IMR-90 (cell line): ENCODE measurements around the gene PPWD1. TPM values are rescaled to one million over a fixed set of nuclear protein-coding genes. Genes with fewer than 3 reads are reported as not detected.

ENCODE experiments used
- ATAC-seq: fragments of 200-7000 bp; cut with Tn5 transposase; 2 replicates; pipeline ENCODE4 v1.9.1; 2020; ENCODE audit warnings: low read depth, mild to moderate bottlenecking, moderate library complexity
- BruUV-seq: library from RNA; stranded (reverse); fragments of 400-500 nt; replicated peaks from 2 replicates; lab custom pipeline; 2021; lab: Mats Ljungman, UMichigan
- CTCF ChIA-PET: fragments of 300-600 bp; formaldehyde crosslinking; extraction: SDS; loops from one replicate; lab custom pipeline; 2021; ENCODE audit warnings: antibody characterized with exemption; lab: Yijun Ruan, JAX
- POLR2A ChIA-PET: fragments of 300-600 bp; sonication (Branson Sonifier 250); formaldehyde crosslinking; loops from one replicate; lab custom pipeline; 2022; ENCODE audit warnings: antibody characterized with exemption; ENCODE audit not compliant: unreplicated experiment; lab: Charles Lee
- DNase-seq: peaks from one replicate; pipeline ENCODE4 v3.0.0; 2013
- H2AFZ ChIP-seq: replicated peaks from 2 replicates; pipeline ENCODE3; 2013; ENCODE audit warnings: low read length, mild to moderate bottlenecking; ENCODE audit not compliant: poor library complexity
- H2AK5ac ChIP-seq: 2 replicates; pipeline ENCODE4 v1.6.1; 2013; ENCODE audit warnings: low read depth, low read length, inconsistent platforms
- H2AK9ac ChIP-seq: replicated peaks from 2 replicates; pipeline ENCODE3; 2013; ENCODE audit warnings: mild to moderate bottlenecking, low read depth, low read length, moderate library complexity; ENCODE audit not compliant: poor library complexity
- H2BK120ac ChIP-seq: 2 replicates; pipeline ENCODE4 v1.6.1; 2013; ENCODE audit warnings: low read depth, low read length, inconsistent platforms
- H2BK15ac ChIP-seq: 3 replicates; pipeline ENCODE4 v1.6.1; 2013; ENCODE audit warnings: low read depth, low read length, inconsistent platforms
- H2BK20ac ChIP-seq: 2 replicates; pipeline ENCODE4 v1.6.1; 2013; ENCODE audit warnings: low read depth, mild to moderate bottlenecking, inconsistent platforms, low read length, moderate library complexity
- H2BK5ac ChIP-seq: 2 replicates; pipeline ENCODE4 v1.6.1; 2013; ENCODE audit warnings: mild to moderate bottlenecking, low read depth, low read length, inconsistent platforms; ENCODE audit not compliant: poor library complexity, severe bottlenecking
- H3K14ac ChIP-seq: replicated peaks from 2 replicates; pipeline ENCODE4 v1.6.1; 2013; ENCODE audit warnings: low read depth, low read length, inconsistent platforms
- H3K18ac ChIP-seq: 2 replicates; pipeline ENCODE4 v1.6.1; 2013; ENCODE audit warnings: low read depth, low read length, control low read depth
- H3K23ac ChIP-seq: 2 replicates; pipeline ENCODE4 v1.6.1; 2013; ENCODE audit warnings: low read depth, low read length, inconsistent platforms
- H3K27ac ChIP-seq: 2 replicates; pipeline ENCODE4 v1.5.1; 2013; ENCODE audit warnings: mild to moderate bottlenecking, control low read depth, low read length; ENCODE audit not compliant: insufficient read depth
- H3K27me3 ChIP-seq: 2 replicates; pipeline ENCODE4 v1.6.1; 2013; ENCODE audit warnings: low read length; ENCODE audit not compliant: control insufficient read depth, insufficient read depth
- H3K36me3 ChIP-seq: 2 replicates; pipeline ENCODE4 v1.6.1; 2013; ENCODE audit warnings: low read length, mixed read lengths; ENCODE audit not compliant: control insufficient read depth, insufficient read depth
- H3K4ac ChIP-seq: 2 replicates; pipeline ENCODE4 v1.6.1; 2013; ENCODE audit warnings: low read depth, low read length, inconsistent platforms
- H3K4me1 ChIP-seq: 2 replicates; pipeline ENCODE4 v1.6.1; 2013; ENCODE audit warnings: low read length, mixed read lengths; ENCODE audit not compliant: control insufficient read depth, insufficient read depth
- H3K4me2 ChIP-seq: 2 replicates; pipeline ENCODE4 v1.6.1; 2013; ENCODE audit warnings: low read depth, mild to moderate bottlenecking, control low read depth, low read length, moderate library complexity
- H3K4me3 ChIP-seq: 2 replicates; pipeline ENCODE4 v1.5.1; 2013; ENCODE audit warnings: low read depth, mild to moderate bottlenecking, control low read depth, low read length, moderate library complexity; ENCODE audit not compliant: insufficient read depth
- H3K56ac ChIP-seq: 2 replicates; pipeline ENCODE4 v1.6.1; 2013; ENCODE audit warnings: low read length, inconsistent platforms; ENCODE audit not compliant: insufficient read depth; ENCODE audit errors: extremely low read depth
- H3K79me1 ChIP-seq, 2 experiments: 2 replicates each; pipeline ENCODE4 v1.6.1; 2013; ENCODE audit warnings: low read length in 2 of 2, inconsistent platforms in 1 of 2, low read depth in 1 of 2
- H3K9ac ChIP-seq: 2 replicates; pipeline ENCODE4 v1.6.1; 2013; ENCODE audit warnings: low read depth, low read length, control low read depth
- H3K9me1 ChIP-seq: 2 replicates; pipeline ENCODE4 v1.6.1; 2013; ENCODE audit warnings: low read length, inconsistent platforms; ENCODE audit not compliant: insufficient read depth
- H3K9me3 ChIP-seq: 2 replicates; pipeline ENCODE4 v1.6.1; 2013; ENCODE audit warnings: low read length; ENCODE audit not compliant: control insufficient read depth, insufficient read depth
- H4K20me1 ChIP-seq: 2 replicates; pipeline ENCODE4 v1.6.1; 2013; ENCODE audit warnings: low read length, inconsistent platforms; ENCODE audit not compliant: insufficient read depth
- H4K5ac ChIP-seq: 2 replicates; pipeline ENCODE4 v1.6.1; 2013; ENCODE audit warnings: mild to moderate bottlenecking, low read depth, low read length, control low read depth
- H4K8ac ChIP-seq, 2 experiments: 2 replicates each; pipeline ENCODE4 v1.6.1; 2013; ENCODE audit warnings: low read depth in 2 of 2, low read length in 2 of 2, control low read depth in 1 of 2, inconsistent platforms in 1 of 2
- H4K91ac ChIP-seq: 2 replicates; pipeline ENCODE4 v1.6.1; 2013; ENCODE audit warnings: low read depth, low read length, inconsistent platforms; ENCODE audit not compliant: insufficient read depth
- BHLHE40 ChIP-seq: fragments of 150-350 bp; IDR thresholded peaks from 2 replicates; pipeline ENCODE4 v1.6.1; 2016; ENCODE audit warnings: mild to moderate bottlenecking, low read depth, low read length
- CEBPB ChIP-seq: IDR thresholded peaks from 2 replicates; pipeline ENCODE4 v1.6.1; 2012; ENCODE audit warnings: low read depth, low read length, improper control_type of control experiment
- CHD1 ChIP-seq: IDR thresholded peaks from 2 replicates; pipeline ENCODE4 v1.6.1; 2012; ENCODE audit warnings: low read depth, low read length, improper control_type of control experiment
- FOS ChIP-seq: fragments of 150-350 bp; IDR thresholded peaks from 2 replicates; pipeline ENCODE4 v1.6.1; 2016; ENCODE audit warnings: low read depth, low read length
- MAFK ChIP-seq: IDR thresholded peaks from 2 replicates; pipeline ENCODE4 v1.6.1; 2012; ENCODE audit warnings: low read depth, low read length, improper control_type of control experiment
- MAZ ChIP-seq: IDR thresholded peaks from 2 replicates; pipeline ENCODE4 v1.6.1; 2012; ENCODE audit warnings: low read depth, mild to moderate bottlenecking, low read length, improper control_type of control experiment, moderate library complexity, borderline replicate concordance
- MXI1 ChIP-seq: IDR thresholded peaks from 2 replicates; pipeline ENCODE4 v1.6.1; 2012; ENCODE audit warnings: low read depth, mild to moderate bottlenecking, low read length, moderate library complexity, borderline replicate concordance
- NFE2L2 ChIP-seq: fragments of 150-350 bp; IDR thresholded peaks from 2 replicates; pipeline ENCODE4 v1.6.1; 2016; ENCODE audit warnings: low read depth, mild to moderate bottlenecking, low read length
- POLR2A ChIP-seq: IDR thresholded peaks from 2 replicates; pipeline ENCODE4 v1.6.1; 2012; ENCODE audit warnings: mild to moderate bottlenecking, low read depth, low read length
- RAD21 ChIP-seq: IDR thresholded peaks from 2 replicates; pipeline ENCODE4 v1.6.1; 2012; ENCODE audit warnings: low read length, improper control_type of control experiment
- RCOR1 ChIP-seq: IDR thresholded peaks from 2 replicates; pipeline ENCODE4 v1.6.1; 2012; ENCODE audit warnings: mild to moderate bottlenecking, low read length, improper control_type of control experiment; ENCODE audit not compliant: insufficient replicate concordance
- RFX5 ChIP-seq: IDR thresholded peaks from 2 replicates; pipeline ENCODE4 v1.8.0; 2012; ENCODE audit warnings: low read depth, mild to moderate bottlenecking, low read length, moderate library complexity
- SMC3 ChIP-seq: fragments of 150-350 bp; IDR thresholded peaks from 2 replicates; pipeline ENCODE4 v1.6.1; 2016; ENCODE audit warnings: low read depth, mild to moderate bottlenecking, antibody characterized with exemption, low read length, moderate library complexity
- WGBS, 2 experiments: methylation state at CpG; one replicate each; pipeline versions ENCODE4 v1.1.5 to v1.1.7; 2013; ENCODE audit warnings: missing lambda C conversion rate in 2 of 2; ENCODE audit not compliant: insufficient read length in 1 of 2; ENCODE audit errors: extremely low coverage in 2 of 2; 5-methylcytosine and 5-hydroxymethylcytosine counted together
- dilution Hi-C: fragments of 300-500 bp; cut with HindIII; formaldehyde crosslinking; loops from one replicate; pipeline ENCODE4 v1.14.3; 2018; ENCODE audit warnings: low sequenced_read_pairs; ENCODE audit not compliant: unreplicated experiment
- in situ Hi-C: fragments of 300-500 bp; cut with MboI; formaldehyde crosslinking; loops from 3 replicates; pipeline ENCODE4 v1.14.3; 2019; ENCODE audit warnings: low sequenced_read_pairs, inconsistent platforms, mixed read lengths
- intact Hi-C: fragments of 100-400 bp; cut with micrococcal nuclease; formaldehyde crosslinking; loops from 2 replicates; pipeline ENCODE4 v1.10.0; 2022
- polyA plus RNA-seq, 3 experiments: library from polyadenylated mRNA; depleted of rRNA; stranded (reverse); fragments of >200 nt; gene quantifications; 2 replicates each; pipeline ENCODE4 v1.2.3, GENCODE V29; 2012; ENCODE audit warnings: low replicate concordance in 1 of 3
- total RNA-seq: library from RNA; depleted of rRNA; stranded (reverse); fragments of >200 nt; gene quantifications from 2 replicates; pipeline ENCODE4 v1.2.3, GENCODE V29; 2012
- TF ChIP-seq, protein P1 (sequence below): fragments of 150-350 bp; IDR thresholded peaks from 2 replicates; pipeline ENCODE4 v1.6.1; 2016; ENCODE audit warnings: low read depth, mild to moderate bottlenecking, low read length, moderate library complexity, borderline replicate concordance
- TF ChIP-seq, protein P2 (sequence below): fragments of 150-350 bp; IDR thresholded peaks from 2 replicates; pipeline ENCODE4 v1.6.1; 2017; ENCODE audit warnings: mild to moderate bottlenecking, antibody characterized with exemption, low read length, low read depth
- TF ChIP-seq, protein P3 (sequence below): conservative IDR thresholded peaks from 2 replicates; pipeline ENCODE4 v1.5.1; 2012; ENCODE audit warnings: mild to moderate bottlenecking, low read depth, low read length, improper control_type of control experiment

The PPWD1 gene
- total and polyA plus RNA-seq, 2 of the 4 experiments (the other 2 are of a cell fraction) = 12.5 to 17.9 TPM

DNA sequence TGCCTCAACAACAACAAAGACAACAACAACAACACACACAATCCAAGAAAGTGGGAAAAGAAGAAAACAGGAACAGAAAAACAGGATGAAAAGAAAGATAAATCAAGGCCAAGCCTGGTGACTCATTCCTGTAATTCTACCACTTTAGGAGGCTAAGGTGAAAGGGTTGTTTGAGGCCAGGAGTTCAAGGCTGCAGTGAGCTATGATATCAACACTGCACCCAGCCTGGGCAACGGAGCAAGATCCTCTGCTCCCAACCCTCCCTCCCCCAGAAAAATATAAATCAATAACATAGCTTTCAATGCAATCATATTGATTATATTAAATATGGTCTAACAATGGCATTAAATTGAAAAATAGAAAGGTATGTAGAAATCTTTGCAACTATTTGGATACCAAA is 32.2 kb upstream of the PPWD1 start:
- H3K9me1 ChIP-seq = no peaks in the 10 kb centered on the region
- no TSS peak for BruUV-seq
- no peak overlapping the region for H3K4ac ChIP-seq
- TF ChIP-seq MAZ (no peak), RFX5 (no peak), RAD21 (no peak), FOS (no peak), RCOR1 (no peak), MXI1 (no peak), CHD1 (no peak), NFE2L2 (no peak), MAFK (no peak), SMC3 (no peak), BHLHE40 (no peak), POLR2A (no peak), CEBPB (no peak)
- TF ChIP-seq, protein P1, sequence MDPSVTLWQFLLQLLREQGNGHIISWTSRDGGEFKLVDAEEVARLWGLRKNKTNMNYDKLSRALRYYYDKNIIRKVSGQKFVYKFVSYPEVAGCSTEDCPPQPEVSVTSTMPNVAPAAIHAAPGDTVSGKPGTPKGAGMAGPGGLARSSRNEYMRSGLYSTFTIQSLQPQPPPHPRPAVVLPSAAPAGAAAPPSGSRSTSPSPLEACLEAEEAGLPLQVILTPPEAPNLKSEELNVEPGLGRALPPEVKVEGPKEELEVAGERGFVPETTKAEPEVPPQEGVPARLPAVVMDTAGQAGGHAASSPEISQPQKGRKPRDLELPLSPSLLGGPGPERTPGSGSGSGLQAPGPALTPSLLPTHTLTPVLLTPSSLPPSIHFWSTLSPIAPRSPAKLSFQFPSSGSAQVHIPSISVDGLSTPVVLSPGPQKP = no peak
- TF ChIP-seq, protein P2, sequence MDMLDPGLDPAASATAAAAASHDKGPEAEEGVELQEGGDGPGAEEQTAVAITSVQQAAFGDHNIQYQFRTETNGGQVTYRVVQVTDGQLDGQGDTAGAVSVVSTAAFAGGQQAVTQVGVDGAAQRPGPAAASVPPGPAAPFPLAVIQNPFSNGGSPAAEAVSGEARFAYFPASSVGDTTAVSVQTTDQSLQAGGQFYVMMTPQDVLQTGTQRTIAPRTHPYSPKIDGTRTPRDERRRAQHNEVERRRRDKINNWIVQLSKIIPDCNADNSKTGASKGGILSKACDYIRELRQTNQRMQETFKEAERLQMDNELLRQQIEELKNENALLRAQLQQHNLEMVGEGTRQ = no peak
- TF ChIP-seq, protein P3, sequence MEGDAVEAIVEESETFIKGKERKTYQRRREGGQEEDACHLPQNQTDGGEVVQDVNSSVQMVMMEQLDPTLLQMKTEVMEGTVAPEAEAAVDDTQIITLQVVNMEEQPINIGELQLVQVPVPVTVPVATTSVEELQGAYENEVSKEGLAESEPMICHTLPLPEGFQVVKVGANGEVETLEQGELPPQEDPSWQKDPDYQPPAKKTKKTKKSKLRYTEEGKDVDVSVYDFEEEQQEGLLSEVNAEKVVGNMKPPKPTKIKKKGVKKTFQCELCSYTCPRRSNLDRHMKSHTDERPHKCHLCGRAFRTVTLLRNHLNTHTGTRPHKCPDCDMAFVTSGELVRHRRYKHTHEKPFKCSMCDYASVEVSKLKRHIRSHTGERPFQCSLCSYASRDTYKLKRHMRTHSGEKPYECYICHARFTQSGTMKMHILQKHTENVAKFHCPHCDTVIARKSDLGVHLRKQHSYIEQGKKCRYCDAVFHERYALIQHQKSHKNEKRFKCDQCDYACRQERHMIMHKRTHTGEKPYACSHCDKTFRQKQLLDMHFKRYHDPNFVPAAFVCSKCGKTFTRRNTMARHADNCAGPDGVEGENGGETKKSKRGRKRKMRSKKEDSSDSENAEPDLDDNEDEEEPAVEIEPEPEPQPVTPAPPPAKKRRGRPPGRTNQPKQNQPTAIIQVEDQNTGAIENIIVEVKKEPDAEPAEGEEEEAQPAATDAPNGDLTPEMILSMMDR = no peak
- no peaks in the 10 kb centered on the region for H3K27me3 ChIP-seq
- H2BK120ac ChIP-seq = no peak overlapping the region
- intact Hi-C loops (no loop called here), in situ Hi-C loops (no loop called here), dilution Hi-C loops (no loop called here)
- no peaks in the 10 kb centered on the region for H3K79me1 ChIP-seq
- no peak overlapping the region for H3K14ac ChIP-seq
- H3K23ac ChIP-seq = no peak overlapping the region
- H4K91ac ChIP-seq = no peak overlapping the region
- POLR2A ChIA-PET = no interaction called here
- H3K27ac ChIP-seq = no peak overlapping the region
- no peak overlapping the region for H3K18ac ChIP-seq
- no peak overlapping the region for H3K9ac ChIP-seq
- H3K56ac ChIP-seq = no peak overlapping the region
- H2BK20ac ChIP-seq = no peak overlapping the region
- H2AFZ ChIP-seq = no peak overlapping the region
- H2AK9ac ChIP-seq = no peak overlapping the region
- WGBS, 2 experiments = no CpG with 5 or more reads among the region's 1 CpG
- ATAC-seq (no peak), DNase-seq (no peak)
- no peaks in the 10 kb centered on the region for H4K20me1 ChIP-seq
- no peaks in the 10 kb centered on the region for H3K36me3 ChIP-seq
- no peak overlapping the region for H3K4me2 ChIP-seq
- H4K8ac ChIP-seq = no peak overlapping the region
- no peak overlapping the region for H2AK5ac ChIP-seq
- CTCF ChIA-PET = no interaction called here
- no peak overlapping the region for H4K5ac ChIP-seq
- H2BK5ac ChIP-seq = no peak overlapping the region
- H3K4me1 ChIP-seq = no peaks in the 10 kb centered on the region
- H3K9me3 ChIP-seq = no peaks in the 10 kb centered on the region
- no peak overlapping the region for H2BK15ac ChIP-seq
- H3K4me3 ChIP-seq = no peak overlapping the region
